HepG2 (cell line): ENCODE results near the gene SKI. TPM values are rescaled to one million over a fixed set of nuclear protein-coding genes. Genes with fewer than 3 reads are reported as not detected.
A peak's percentile ranks its signal among the peaks of the same experiment; 100 is the strongest.

ENCODE experiments used
- ATAC-seq: fragments of 200-7000 bp; cut with Tn5 transposase; 3 replicates; pipeline ENCODE4 v1.9.1; 2020; ENCODE audit warnings: mild to moderate bottlenecking, moderate library complexity
- BruUV-seq: library from RNA; stranded (reverse); fragments of 400-500 nt; replicated peaks from 2 replicates; lab custom pipeline; 2021; lab: Mats Ljungman, UMichigan
- CTCF ChIA-PET: fragments of 300-600 bp; formaldehyde crosslinking; extraction: SDS; loops from one replicate; lab custom pipeline; 2021; ENCODE audit warnings: low total read pairs, inconsistent platforms, low intra/inter-chr PET ratio; lab: Yijun Ruan, JAX
- POLR2A ChIA-PET: fragments of 350-600 bp; sonication (Branson Sonifier 250); formaldehyde crosslinking; loops from one replicate; lab custom pipeline; 2020; ENCODE audit warnings: antibody characterized with exemption, inconsistent platforms; lab: Yijun Ruan, JAX
- DNase-seq: peaks from one replicate; pipeline ENCODE4 v3.0.0-alpha.2; 2015; ENCODE audit warnings: low spot score
- FAIRE-seq: peaks from 3 replicates; lab custom pipeline; 2011; peaks lifted over from hg19 to GRCh38; lab: Jason Lieb, UNC
- H2AFZ ChIP-seq: one replicate; pipeline ENCODE4 v1.6.1; 2011; ENCODE audit warnings: low read length, inconsistent platforms
- H3K27ac ChIP-seq: fragments of 300-600 bp; 3 replicates; pipeline ENCODE4 v1.8.0; 2011; ENCODE audit warnings: mixed run types, mild to moderate bottlenecking, mixed read lengths, low read length, inconsistent platforms; ENCODE audit not compliant: insufficient read depth; ENCODE audit errors: extremely low read length
- H3K27me3 ChIP-seq, 2 experiments: fragments of 200-600 bp in 1 of 2; 2 replicates in 1 of 2; 3 replicates in 1 of 2; pipeline versions ENCODE4 v1.6.0 to v1.8.0; 2011; ENCODE audit warnings: low read length in 2 of 2, mild to moderate bottlenecking in 2 of 2, moderate library complexity in 2 of 2, inconsistent platforms in 1 of 2; ENCODE audit not compliant: insufficient read depth in 2 of 2, control insufficient read depth in 1 of 2
- H3K36me3 ChIP-seq, 2 experiments: fragments of 200-600 bp in 1 of 2; replicated peaks in 1 of 2; 2 replicates in 1 of 2; 3 replicates in 1 of 2; pipeline versions ENCODE4 v1.5.1 to v1.8.0; 2011; ENCODE audit warnings: low read length in 2 of 2, inconsistent platforms in 1 of 2; ENCODE audit not compliant: insufficient read depth in 2 of 2, control insufficient read depth in 1 of 2
- H3K4me1 ChIP-seq: 2 replicates; pipeline ENCODE4 v1.5.1; 2012; ENCODE audit warnings: low read length, inconsistent platforms; ENCODE audit not compliant: insufficient read depth
- H3K4me2 ChIP-seq: 2 replicates; pipeline ENCODE4 v1.6.0; 2011; ENCODE audit warnings: low read depth, low read length, inconsistent platforms
- H3K4me3 ChIP-seq, 3 experiments: fragments of 200-600 bp in 1 of 3; sonication (generic), shearing (Covaris generic) in 1 of 3; replicated peaks in 1 of 3; 2 replicates each; pipeline ENCODE4 v1.5.1; 2011 to 2016; ENCODE audit warnings: low read length in 3 of 3, inconsistent platforms in 2 of 3, low read depth in 2 of 3, mild to moderate bottlenecking in 2 of 3, control low read depth in 1 of 3, mixed read lengths in 1 of 3; ENCODE audit not compliant: insufficient read depth in 1 of 3
- H3K79me2 ChIP-seq: one replicate; pipeline ENCODE4 v1.6.1; 2011; ENCODE audit warnings: low read length, inconsistent platforms; ENCODE audit not compliant: insufficient read depth
- H3K9ac ChIP-seq: 2 replicates; pipeline ENCODE4 v1.6.0; 2011; ENCODE audit warnings: mild to moderate bottlenecking, low read depth, low read length, inconsistent platforms; ENCODE audit not compliant: insufficient read depth
- H3K9me3 ChIP-seq: 2 replicates; pipeline ENCODE4 v1.5.1; 2012; ENCODE audit warnings: mild to moderate bottlenecking, low read length
- H4K20me1 ChIP-seq: 2 replicates; pipeline ENCODE4 v1.6.0; 2011; ENCODE audit warnings: inconsistent platforms, mild to moderate bottlenecking, low read length, moderate library complexity; ENCODE audit not compliant: insufficient read depth
- AGO2 ChIP-seq: fragments of 200-400 bp; formaldehyde crosslinking; optimal IDR thresholded peaks from 2 replicates; pipeline ENCODE3; 2017; ENCODE audit warnings: mild to moderate bottlenecking, low read depth, low read length, moderate library complexity
- ELK4 ChIP-seq: sonication (generic); formaldehyde crosslinking; IDR thresholded peaks from 2 replicates; pipeline ENCODE4 v1.9.0; 2021; ENCODE audit warnings: missing genetic modification reagents, borderline replicate concordance
- ERF ChIP-seq: IDR thresholded peaks from 2 replicates; pipeline ENCODE4 v1.6.1; 2018; ENCODE audit warnings: missing biosample characterization, missing genetic modification reagents
- GFI1 ChIP-seq: sonication (generic); formaldehyde crosslinking; IDR thresholded peaks from 2 replicates; pipeline ENCODE4 v1.5.0; 2020; ENCODE audit warnings: missing genetic modification reagents, mild to moderate bottlenecking, borderline replicate concordance
- HDAC1 ChIP-seq: sonication (generic); formaldehyde crosslinking; IDR thresholded peaks from 2 replicates; pipeline ENCODE4 v1.5.1; 2020; ENCODE audit warnings: mild to moderate bottlenecking, missing genetic modification reagents
- ISL2 ChIP-seq: sonication (generic); formaldehyde crosslinking; IDR thresholded peaks from 2 replicates; pipeline ENCODE4 v1.5.0; 2020; ENCODE audit warnings: missing genetic modification reagents
- MLXIP ChIP-seq: sonication (generic); formaldehyde crosslinking; IDR thresholded peaks from 2 replicates; pipeline ENCODE4 v1.9.0; 2021; ENCODE audit warnings: missing genetic modification reagents, borderline replicate concordance
- MXD4 ChIP-seq: IDR thresholded peaks from 2 replicates; pipeline ENCODE4 v1.6.1; 2016; ENCODE audit warnings: mild to moderate bottlenecking, missing biosample characterization, missing genetic modification reagents
- SRY ChIP-seq: sonication (generic); formaldehyde crosslinking; IDR thresholded peaks from 2 replicates; pipeline ENCODE4 v1.8.0; 2022; ENCODE audit warnings: mild to moderate bottlenecking, missing genetic modification reagents
- TFAP4 ChIP-seq: sonication (generic); IDR thresholded peaks from 2 replicates; pipeline ENCODE4 v1.6.1; 2016; ENCODE audit warnings: low read depth, borderline replicate concordance
- THAP8 ChIP-seq: sonication (generic); formaldehyde crosslinking; IDR thresholded peaks from 2 replicates; pipeline ENCODE4 v1.5.1; 2020; ENCODE audit warnings: missing genetic modification reagents, mild to moderate bottlenecking, borderline replicate concordance
- TOE1 ChIP-seq: sonication (generic); formaldehyde crosslinking; IDR thresholded peaks from 2 replicates; pipeline ENCODE4 v1.4.0; 2020; ENCODE audit warnings: mild to moderate bottlenecking, missing genetic modification reagents
- ZNF263 ChIP-seq: sonication (generic); formaldehyde crosslinking; IDR thresholded peaks from 2 replicates; pipeline ENCODE4 v1.4.0; 2020; ENCODE audit warnings: missing genetic modification reagents
- WGBS: methylation state at CpG from one replicate; pipeline ENCODE4 v1.1.6; 2017; ENCODE audit warnings: low lambda C conversion rate; 5-methylcytosine and 5-hydroxymethylcytosine counted together
- in situ Hi-C: cut with HindIII; loops from 2 replicates; pipeline ENCODE4 v1.10.0; 2017; ENCODE audit warnings: low pct_unique_long_range_greater_than_20kb; ENCODE audit not compliant: extremely low pct_ligation_motif_present
- intact Hi-C: fragments of 100-400 bp; cut with micrococcal nuclease; formaldehyde crosslinking; loops from one replicate; pipeline ENCODE4 v1.10.0; 2022; ENCODE audit not compliant: unreplicated experiment
- polyA plus RNA-seq, 8 experiments: library from polyadenylated mRNA; depleted of rRNA in 3 of 8; stranded (reverse) in 7 of 8; unstranded in 1 of 8; fragments of >200 nt; fragmentation: Illumina TruSeq in 4 of 8; extraction: Trizol in 4 of 8; gene quantifications; 2 replicates each; pipeline versions ENCODE4 v1.2.1 to v1.2.3, GENCODE V29; 2011 to 2016; ENCODE audit warnings: low read depth in 4 of 8, missing spikeins in 1 of 8, mixed read lengths in 1 of 8; ENCODE audit not compliant: insufficient read depth in 1 of 8
- total RNA-seq, 5 experiments: library from RNA; depleted of rRNA; stranded (reverse); fragments of >200 nt; fragmentation: Illumina TruSeq; extraction: Trizol; gene quantifications; 2 replicates each; pipeline ENCODE4 v1.2.3, GENCODE V29; 2016; ENCODE audit warnings: low read depth in 1 of 5

Gene SKI
- total and polyA plus RNA-seq, 2 of the 13 experiments (the other 11 are each of a cell fraction or from before 2014, with no cell fraction given), result 4.7 to 6.9 TPM

GRCh38 chr1:2229911-2230731 is 2.0 kb downstream of the SKI start:
- Histone ChIP-seq H4K20me1 (peaks cover 58% of the 10 kb centered on the region), H3K27me3 (no peaks in the 10 kb centered on the region; a peak in 1 of 5 replicates), H3K36me3 (no peaks in the 10 kb centered on the region), H3K4me2 (peak overlapping the region; percentile 95), H3K9ac (peak overlapping the region; percentile 85), H2AFZ (no peak overlapping the region), H3K27ac (peak overlapping the region; percentile 81), H3K4me1 (peaks cover 44% of the 10 kb centered on the region), H3K9me3 (no peaks in the 10 kb centered on the region), H3K79me2 (peaks cover 59% of the 10 kb centered on the region), H3K4me3 (peak overlapping the region; percentile 74 to 96 (median 95))
- CTCF ChIA-PET, result no interaction called here
- ATAC-seq (no peak), FAIRE-seq (no peak), DNase-seq (no peak)
- TSS peak; percentile 31 for BruUV-seq
- in situ Hi-C loops (loop anchor here (5.0 kb wide), 1 partner anchor 33 kb away; no protein-coding TSS in a partner anchor), intact Hi-C loops (loop anchor here (5.0 kb wide), 1 partner anchor 33 kb away; no protein-coding TSS in a partner anchor)
- POLR2A ChIA-PET, result interaction anchor here (1.0 to 9.9 kb wide), 5 partner anchors 15 to 1227 kb away, joined by 3 to 178 read pairs (median 3); partner anchors contain the start of gene FAAP20
- 4% methylated on average over 8 of the region's 32 CpGs for WGBS
- TF ChIP-seq AGO2, result peak; percentile 3
- TF ChIP-seq MLXIP, result no peak
- TF ChIP-seq TOE1 (CRISPR knock-in tag), result 0 out of 2 replicates have a peak, but pooled peaks have one; percentile 6
- peak; percentile 55 for TF ChIP-seq SRY
- TF ChIP-seq HDAC1, result peak; percentile 58
- TF ChIP-seq GFI1 (CRISPR knock-in tag), result 0 out of 2 replicates have a peak, but pooled peaks have one; percentile 21
- TF ChIP-seq ELK4 (CRISPR knock-in tag), result 0 out of 2 replicates have a peak, but pooled peaks have one; percentile 62
- 0 out of 2 replicates have a peak, but pooled peaks have one; percentile 6 for TF ChIP-seq ISL2
- TF ChIP-seq ZNF263 (CRISPR knock-in tag), result 0 out of 2 replicates have a peak, but pooled peaks have one; percentile 23
- 0 out of 2 replicates have a peak, but pooled peaks have one; percentile 24 for TF ChIP-seq MXD4 (CRISPR knock-in tag)
- peak; percentile 50; the same call in 1 of the 2 replicates for TF ChIP-seq THAP8 (CRISPR knock-in tag)
- no peak for TF ChIP-seq TFAP4
- TF ChIP-seq ERF (CRISPR knock-in tag), result peak; percentile 5; the same call in 1 of the 2 replicates
